Measurements from ENCODE around the gene CRLF1. TPM values are rescaled to one million over a fixed set of nuclear protein-coding genes. Genes with fewer than 3 reads are reported as not detected.

The CRLF1 gene
- total RNA-seq, 1 experiment from 2014 or later = 16.2 TPM

DNA sequence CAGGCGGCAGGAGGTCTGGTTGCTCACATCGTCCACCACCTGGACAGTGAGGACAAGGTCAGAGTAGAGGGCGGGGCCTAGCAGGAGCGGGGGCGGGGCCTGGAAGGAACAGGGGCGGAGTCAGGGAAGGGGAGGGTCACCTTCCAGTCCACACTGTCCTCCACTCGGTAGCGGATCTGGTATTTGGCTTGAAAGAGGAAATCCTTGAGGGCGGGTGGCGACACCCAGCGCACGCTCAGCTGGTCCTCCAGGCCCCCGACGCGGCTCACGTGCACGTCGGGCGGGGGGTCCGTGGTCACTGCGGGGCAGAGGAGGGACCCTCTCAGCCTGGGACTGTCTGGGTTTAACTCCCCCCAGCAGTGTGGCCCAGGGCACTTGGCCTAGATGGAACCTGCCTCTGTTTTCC is 9.8 kb downstream of the CRLF1 start:
- Histone ChIP-seq H2BK120ac (ENCODE audit: low read depth, low read length, poor library complexity, severe bottlenecking) (no peak overlapping the region), H2AFZ (ENCODE audit: low read length) (no peak overlapping the region), H3K79me2 (ENCODE audit: insufficient read depth, low read length) (no peaks in the 10 kb centered on the region), H3K14ac (ENCODE audit: insufficient read depth, low read length) (no peak overlapping the region; the same call in 1 of the 2 replicates), H3K27me3 (ENCODE audit: insufficient read depth, low read length) (no peaks in the 10 kb centered on the region; the same call in 1 of the 2 replicates), H3T11ph (ENCODE audit: low read length) (no peak overlapping the region), H3K18ac (ENCODE audit: insufficient read length, low read depth, low read length) (no peak overlapping the region), H2BK20ac (ENCODE audit: low read depth, low read length, poor library complexity, severe bottlenecking) (no peak overlapping the region), H3K4me2 (ENCODE audit: insufficient read depth, insufficient read length, low read length) (peak overlapping the region; percentile 42), H4K91ac (ENCODE audit: insufficient read length, low read depth, low read length) (no peak overlapping the region), H2BK5ac (ENCODE audit: insufficient read length, low read length) (no peak overlapping the region), H3K23ac (ENCODE audit: insufficient read length, low read depth, low read length) (no peak overlapping the region), H3K9ac (ENCODE audit: extremely low read depth, insufficient read length, low read length) (no peak overlapping the region), H4K20me1 (ENCODE audit: control insufficient read depth, insufficient read depth, insufficient read length) (no peaks in the 10 kb centered on the region), H3K23me2 (ENCODE audit: insufficient read length, low read depth, low read length, poor library complexity, severe bottlenecking) (peaks cover 13% of the 10 kb centered on the region), H3K4ac (ENCODE audit: low read depth, low read length) (no peak overlapping the region), H3K4me1 (ENCODE audit: insufficient read depth, low read length) (peaks cover 6% of the 10 kb centered on the region; the same call in 1 of the 2 replicates), H4K8ac (replicated peaks; ENCODE audit: insufficient read length, low read depth, low read length) (no peak overlapping the region), H3K56ac (ENCODE audit: insufficient read length, low read depth, low read length) (no peak overlapping the region), H2BK12ac (ENCODE audit: insufficient read length, low read depth, low read length) (no peak overlapping the region), H3K79me1 (ENCODE audit: insufficient read depth, low read depth, low read length, poor library complexity, severe bottlenecking) (no peaks in the 10 kb centered on the region), H3K9me3 (ENCODE audit: control insufficient read depth, low read depth, low read length) (no peaks in the 10 kb centered on the region), H2BK15ac (ENCODE audit: low read depth, low read length) (no peak overlapping the region), H3K27ac (ENCODE audit: insufficient read length, low read depth, low read length) (no peak overlapping the region), H4K5ac (ENCODE audit: insufficient read length, low read depth, low read length) (no peak overlapping the region), H2AK5ac (ENCODE audit: insufficient read length, low read length) (no peak overlapping the region)
- peak; percentile 92 for DNase-seq
- 0 out of 7 replicates have a peak overlapping the region, but pooled peaks of 1 of the 3 experiments have one; percentile 18 for H3K27ac Mint-ChIP-seq
- TF ChIP-seq, protein P1, sequence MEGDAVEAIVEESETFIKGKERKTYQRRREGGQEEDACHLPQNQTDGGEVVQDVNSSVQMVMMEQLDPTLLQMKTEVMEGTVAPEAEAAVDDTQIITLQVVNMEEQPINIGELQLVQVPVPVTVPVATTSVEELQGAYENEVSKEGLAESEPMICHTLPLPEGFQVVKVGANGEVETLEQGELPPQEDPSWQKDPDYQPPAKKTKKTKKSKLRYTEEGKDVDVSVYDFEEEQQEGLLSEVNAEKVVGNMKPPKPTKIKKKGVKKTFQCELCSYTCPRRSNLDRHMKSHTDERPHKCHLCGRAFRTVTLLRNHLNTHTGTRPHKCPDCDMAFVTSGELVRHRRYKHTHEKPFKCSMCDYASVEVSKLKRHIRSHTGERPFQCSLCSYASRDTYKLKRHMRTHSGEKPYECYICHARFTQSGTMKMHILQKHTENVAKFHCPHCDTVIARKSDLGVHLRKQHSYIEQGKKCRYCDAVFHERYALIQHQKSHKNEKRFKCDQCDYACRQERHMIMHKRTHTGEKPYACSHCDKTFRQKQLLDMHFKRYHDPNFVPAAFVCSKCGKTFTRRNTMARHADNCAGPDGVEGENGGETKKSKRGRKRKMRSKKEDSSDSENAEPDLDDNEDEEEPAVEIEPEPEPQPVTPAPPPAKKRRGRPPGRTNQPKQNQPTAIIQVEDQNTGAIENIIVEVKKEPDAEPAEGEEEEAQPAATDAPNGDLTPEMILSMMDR (conservative IDR thresholded peaks at IDR 0.05) = no peak
- peak overlapping the region; percentile 13 to 21; a peak in 1 of 5 replicates for H3K4me3 Mint-ChIP-seq
- peaks cover 44% of the 10 kb centered on the region for H3K27me3 Mint-ChIP-seq (ENCODE audit: low read depth)
- no CpG with 5 or more reads among the region's 21 CpGs for WGBS (ENCODE audit: extremely low coverage, insufficient read length, low lambda C conversion rate)
- peaks cover 27 to 38% of the 10 kb centered on the region in 2 experiments for H3K4me1 Mint-ChIP-seq
- peaks cover 0 to 5% (median 0%) of the 10 kb centered on the region in 3 experiments; a peak in 2 of 7 replicates for H3K36me3 Mint-ChIP-seq (ENCODE audit: insufficient read depth in 1 of 3, low read depth in 3 of 3)
- no peaks in the 10 kb centered on the region; a peak in 1 of 5 replicates for H3K9me3 Mint-ChIP-seq

Measured in H9 (cell line).